ENCODE data around the gene SLC25A40.

Gene SLC25A40

GRCh38 chr7:87816389-87816788, 59.8 kb downstream of the SLC25A40 start:
- no peaks in the 10 kb centered on the region for H3K36me3 ChIP-seq (ENCODE audit: control insufficient read depth, insufficient read depth, low read length)
- H3K9ac ChIP-seq (ENCODE audit: low read depth, low read length) = no peak overlapping the region
- H3K27me3 ChIP-seq (ENCODE audit: control insufficient read depth, insufficient read depth, low read length) = no peaks in the 10 kb centered on the region
- no peaks in the 10 kb centered on the region for H3K4me1 ChIP-seq (ENCODE audit: control insufficient read depth, insufficient read depth, low read length)
- H3K4me3 ChIP-seq (ENCODE audit: low read depth, low read length) = no peak overlapping the region
- H3K9me3 ChIP-seq (ENCODE audit: control insufficient read depth, insufficient read depth, low read length) = no peaks in the 10 kb centered on the region

DNA sequence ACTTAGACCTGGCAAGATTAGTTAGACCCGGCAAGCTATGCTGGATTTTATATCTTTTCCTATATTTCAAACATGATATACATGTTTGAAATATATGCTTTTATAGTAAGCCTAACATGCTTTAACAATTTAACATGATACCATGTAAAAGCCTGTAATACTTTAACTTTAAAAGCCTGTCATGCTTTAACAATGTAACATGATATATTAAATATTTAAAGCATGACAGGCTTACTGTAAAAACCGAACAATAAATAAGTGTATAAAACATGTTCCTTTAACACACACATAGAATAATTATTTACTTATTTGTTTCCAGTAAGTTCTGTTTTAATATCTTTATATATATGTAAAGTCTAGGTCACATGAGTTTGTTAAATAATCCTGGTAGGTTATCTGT, 65.4 kb downstream of the SLC25A40 start:
- Histone ChIP-seq H3K9me3 (ENCODE audit: control insufficient read depth, insufficient read depth, low read length) (no peaks in the 10 kb centered on the region), H3K36me3 (ENCODE audit: control insufficient read depth, insufficient read depth, low read length) (no peaks in the 10 kb centered on the region), H3K4me1 (ENCODE audit: control insufficient read depth, insufficient read depth, low read length) (no peaks in the 10 kb centered on the region), H3K9ac (ENCODE audit: low read depth, low read length) (no peak overlapping the region), H3K4me3 (ENCODE audit: low read depth, low read length) (no peak overlapping the region), H3K27me3 (ENCODE audit: control insufficient read depth, insufficient read depth, low read length) (no peaks in the 10 kb centered on the region)

- Histone ChIP-seq H3K4me1 (ENCODE audit: control insufficient read depth, insufficient read depth, low read length) (no peaks in the 10 kb centered on the region), H3K9ac (ENCODE audit: low read depth, low read length) (no peak overlapping the region), H3K36me3 (ENCODE audit: control insufficient read depth, insufficient read depth, low read length) (no peaks in the 10 kb centered on the region), H3K9me3 (ENCODE audit: control insufficient read depth, insufficient read depth, low read length) (no peaks in the 10 kb centered on the region), H3K27me3 (ENCODE audit: control insufficient read depth, insufficient read depth, low read length) (no peaks in the 10 kb centered on the region), H3K4me3 (ENCODE audit: low read depth, low read length) (no peak overlapping the region)
Observed at GRCh38 chr7:87810130-87810529, 66.0 kb downstream of the SLC25A40 start.

DNA sequence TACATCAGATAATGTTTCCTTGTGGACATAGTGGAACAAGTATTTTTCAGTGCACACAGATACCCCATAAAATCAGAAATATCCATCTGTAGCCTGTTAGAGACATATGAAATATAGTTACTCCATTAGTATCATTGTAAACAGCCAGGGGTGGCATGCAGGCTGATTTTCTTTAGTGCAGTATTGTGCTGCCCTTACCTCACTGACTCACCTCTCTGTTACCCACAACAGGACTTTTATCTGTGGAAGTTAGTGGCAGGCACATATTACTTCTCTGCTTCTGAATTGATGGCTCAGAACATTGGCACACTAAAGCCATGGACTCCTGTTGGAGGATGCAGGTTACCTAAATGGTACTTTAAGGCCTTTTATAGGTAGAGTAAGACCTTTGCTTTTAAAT, 70.0 kb downstream of the SLC25A40 start:
- H3K27me3 ChIP-seq (ENCODE audit: control insufficient read depth, insufficient read depth, low read length) = no peaks in the 10 kb centered on the region
- no peaks in the 10 kb centered on the region for H3K4me1 ChIP-seq (ENCODE audit: control insufficient read depth, insufficient read depth, low read length)
- no peaks in the 10 kb centered on the region for H3K9me3 ChIP-seq (ENCODE audit: control insufficient read depth, insufficient read depth, low read length)
- no peak overlapping the region for H3K9ac ChIP-seq (ENCODE audit: low read depth, low read length)
- H3K4me3 ChIP-seq (ENCODE audit: low read depth, low read length) = no peak overlapping the region
- no peaks in the 10 kb centered on the region for H3K36me3 ChIP-seq (ENCODE audit: control insufficient read depth, insufficient read depth, low read length)

DNA sequence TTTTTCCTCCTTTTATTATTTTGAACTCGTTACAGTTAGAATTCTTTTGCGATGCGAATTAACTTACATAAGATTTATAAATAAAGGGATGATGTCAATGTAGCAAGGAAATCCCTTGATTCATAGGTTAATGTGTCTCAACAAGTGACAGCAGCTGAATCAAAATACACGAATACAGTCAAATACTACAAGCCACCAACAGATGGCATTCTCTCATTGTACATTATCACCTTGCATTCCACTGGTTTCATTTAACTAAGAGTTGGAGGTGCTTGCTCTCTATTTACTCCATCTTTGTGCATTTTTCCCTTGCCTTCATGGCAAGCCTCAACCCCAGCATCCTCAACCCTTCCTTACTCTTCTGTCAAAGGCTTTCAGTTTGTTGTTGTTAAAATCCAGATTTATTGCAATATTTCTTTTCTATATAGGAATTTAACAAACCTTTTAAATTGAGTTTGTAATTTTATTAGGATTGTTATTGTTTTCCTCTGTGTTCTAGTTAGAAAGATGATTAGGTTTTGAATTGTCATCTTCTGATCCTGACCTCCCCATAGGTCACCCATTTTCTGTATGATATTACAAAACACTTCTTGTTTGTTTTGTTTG, 78.3 kb downstream of the SLC25A40 start:
- Histone ChIP-seq H3K9me3 (ENCODE audit: control insufficient read depth, insufficient read depth, low read length) (no peaks in the 10 kb centered on the region), H3K4me1 (ENCODE audit: control insufficient read depth, insufficient read depth, low read length) (no peaks in the 10 kb centered on the region), H3K4me3 (ENCODE audit: low read depth, low read length) (no peak overlapping the region), H3K36me3 (ENCODE audit: control insufficient read depth, insufficient read depth, low read length) (no peaks in the 10 kb centered on the region), H3K9ac (ENCODE audit: low read depth, low read length) (no peak overlapping the region), H3K27me3 (ENCODE audit: control insufficient read depth, insufficient read depth, low read length) (no peaks in the 10 kb centered on the region)

DNA sequence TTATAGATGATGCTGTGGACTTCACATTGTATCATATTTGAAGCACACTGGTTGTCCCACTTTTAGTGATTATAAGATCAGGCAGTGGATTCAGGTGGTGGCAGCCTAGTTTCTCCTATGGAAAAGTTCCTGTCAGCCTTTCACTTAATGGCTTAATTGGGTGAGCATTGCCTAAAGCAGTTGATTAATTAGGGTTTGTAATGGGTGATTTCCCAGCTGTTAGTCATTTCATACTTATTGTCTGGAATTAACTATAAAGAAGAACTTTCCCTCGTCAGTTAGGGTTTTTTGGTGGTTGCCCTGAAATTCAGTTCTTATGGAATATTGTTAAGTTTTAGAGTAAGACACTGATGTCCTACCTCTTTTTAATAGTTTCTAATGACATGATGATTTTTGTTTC, 78.8 kb downstream of the SLC25A40 start:
- Histone ChIP-seq H3K27me3 (ENCODE audit: control insufficient read depth, insufficient read depth, low read length) (no peaks in the 10 kb centered on the region), H3K36me3 (ENCODE audit: control insufficient read depth, insufficient read depth, low read length) (no peaks in the 10 kb centered on the region), H3K4me3 (ENCODE audit: low read depth, low read length) (no peak overlapping the region), H3K9ac (ENCODE audit: low read depth, low read length) (no peak overlapping the region), H3K4me1 (ENCODE audit: control insufficient read depth, insufficient read depth, low read length) (no peaks in the 10 kb centered on the region), H3K9me3 (ENCODE audit: control insufficient read depth, insufficient read depth, low read length) (no peaks in the 10 kb centered on the region)

GRCh38 chr7:87785368-87785995, 90.7 kb downstream of the SLC25A40 start:
- Histone ChIP-seq H3K4me3 (ENCODE audit: low read depth, low read length) (no peak overlapping the region), H3K36me3 (ENCODE audit: control insufficient read depth, insufficient read depth, low read length) (no peaks in the 10 kb centered on the region), H3K9ac (ENCODE audit: low read depth, low read length) (no peak overlapping the region), H3K9me3 (ENCODE audit: control insufficient read depth, insufficient read depth, low read length) (no peaks in the 10 kb centered on the region), H3K4me1 (ENCODE audit: control insufficient read depth, insufficient read depth, low read length) (no peaks in the 10 kb centered on the region), H3K27me3 (ENCODE audit: control insufficient read depth, insufficient read depth, low read length) (no peaks in the 10 kb centered on the region)

- Histone ChIP-seq H3K36me3 (ENCODE audit: control insufficient read depth, insufficient read depth, low read length) (no peaks in the 10 kb centered on the region), H3K9me3 (ENCODE audit: control insufficient read depth, insufficient read depth, low read length) (no peaks in the 10 kb centered on the region), H3K4me3 (ENCODE audit: low read depth, low read length) (no peak overlapping the region), H3K27me3 (ENCODE audit: control insufficient read depth, insufficient read depth, low read length) (no peaks in the 10 kb centered on the region), H3K4me1 (ENCODE audit: control insufficient read depth, insufficient read depth, low read length) (no peaks in the 10 kb centered on the region), H3K9ac (ENCODE audit: low read depth, low read length) (no peak overlapping the region)
Observed at GRCh38 chr7:87784424-87784823, 91.7 kb downstream of the SLC25A40 start.

All from iPS-15b (cell line).